DOHH2 (cell line): ENCODE results near the gene STK11.

Source experiments
- EZH2phosphoT487 ChIP-seq: fragments of 200-600 bp; sonication (generic); IDR thresholded peaks from 2 replicates; pipeline ENCODE4 v1.6.1; 2017; ENCODE audit warnings: borderline replicate concordance, mild to moderate bottlenecking, antibody characterized with exemption, low read length, moderate library complexity, mixed read lengths
- TF ChIP-seq, protein P1 (sequence below): fragments of 200-600 bp; sonication (generic); IDR thresholded peaks from one replicate; pipeline ENCODE4 v1.5.1; 2014; ENCODE audit warnings: antibody characterized with exemption, mild to moderate bottlenecking, low read depth, low read length; ENCODE audit not compliant: poor library complexity, severe bottlenecking

DNA sequence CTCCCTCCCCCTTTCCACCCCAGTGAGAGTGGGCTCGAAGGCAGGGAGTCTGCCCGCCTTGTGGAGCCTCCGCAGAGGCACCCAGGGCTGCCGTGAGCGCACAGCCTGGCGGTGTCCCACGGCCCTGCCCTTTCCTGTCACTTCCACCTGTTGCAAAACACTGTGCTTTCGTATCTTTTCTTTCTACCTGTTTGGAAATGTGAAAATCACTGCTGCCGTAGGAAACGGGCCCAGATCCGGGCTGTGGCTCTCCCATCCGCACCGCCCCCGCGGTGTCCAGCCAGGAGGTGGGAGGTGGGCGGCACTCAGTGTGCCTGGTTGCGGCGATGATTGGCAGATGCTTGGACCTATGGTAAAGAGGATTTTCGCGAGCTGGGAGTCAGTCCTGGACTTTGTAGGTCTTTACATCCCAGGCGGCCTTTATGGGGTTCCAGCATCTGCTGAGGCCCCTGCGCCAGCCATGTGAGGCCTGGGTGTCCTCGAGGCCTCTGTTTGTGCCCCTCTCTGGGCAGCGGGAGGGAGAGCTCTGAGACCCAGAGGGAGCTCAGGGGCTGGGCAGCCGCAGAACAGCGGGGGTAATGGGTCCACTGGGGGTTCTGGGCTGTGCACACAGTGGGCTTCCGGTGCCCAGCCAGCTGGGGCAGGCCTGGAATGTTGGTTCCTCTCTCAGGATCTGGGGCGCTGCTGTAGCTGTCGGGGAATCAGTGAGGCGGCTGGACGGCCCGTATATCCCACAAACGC, 6.1 kb downstream of the STK11 start:
- TF ChIP-seq EZH2phosphoT487: no peak
- TF ChIP-seq, protein P1, sequence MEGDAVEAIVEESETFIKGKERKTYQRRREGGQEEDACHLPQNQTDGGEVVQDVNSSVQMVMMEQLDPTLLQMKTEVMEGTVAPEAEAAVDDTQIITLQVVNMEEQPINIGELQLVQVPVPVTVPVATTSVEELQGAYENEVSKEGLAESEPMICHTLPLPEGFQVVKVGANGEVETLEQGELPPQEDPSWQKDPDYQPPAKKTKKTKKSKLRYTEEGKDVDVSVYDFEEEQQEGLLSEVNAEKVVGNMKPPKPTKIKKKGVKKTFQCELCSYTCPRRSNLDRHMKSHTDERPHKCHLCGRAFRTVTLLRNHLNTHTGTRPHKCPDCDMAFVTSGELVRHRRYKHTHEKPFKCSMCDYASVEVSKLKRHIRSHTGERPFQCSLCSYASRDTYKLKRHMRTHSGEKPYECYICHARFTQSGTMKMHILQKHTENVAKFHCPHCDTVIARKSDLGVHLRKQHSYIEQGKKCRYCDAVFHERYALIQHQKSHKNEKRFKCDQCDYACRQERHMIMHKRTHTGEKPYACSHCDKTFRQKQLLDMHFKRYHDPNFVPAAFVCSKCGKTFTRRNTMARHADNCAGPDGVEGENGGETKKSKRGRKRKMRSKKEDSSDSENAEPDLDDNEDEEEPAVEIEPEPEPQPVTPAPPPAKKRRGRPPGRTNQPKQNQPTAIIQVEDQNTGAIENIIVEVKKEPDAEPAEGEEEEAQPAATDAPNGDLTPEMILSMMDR: no peak
